Lung (tissue), 14 donors: ENCODE measurements around the gene NPIPA8. TPM values are rescaled to one million over a fixed set of nuclear protein-coding genes. Genes with fewer than 3 reads are reported as not detected.
"Not testable (repeated sequence)": the region's sequence is repeated elsewhere in the genome, so short reads cannot be mapped to it uniquely, and the experiment has no call there.

Experiments
- ATAC-seq: fragments of 200-7000 bp; cut with Tn5 transposase; one replicate; pipeline ENCODE4 v1.9.1; 2020; ENCODE audit warnings: moderate number of reproducible peaks; ENCODE audit not compliant: insufficient read depth, low FRiP score
- DNase-seq, 3 donors: peaks; one replicate each; pipeline ENCODE4 v3.0.0-alpha.2; 2013 to 2017
- H3K27ac ChIP-seq, 2 donors: one replicate each; pipeline ENCODE4 v1.5.1; 2013; ENCODE audit warnings: mild to moderate bottlenecking in 2 of 2, moderate library complexity in 2 of 2, control low read depth in 1 of 2, inconsistent platforms in 1 of 2, low read depth in 1 of 2, low read length in 1 of 2
- H3K27me3 ChIP-seq, 3 donors: one replicate each; pipeline ENCODE4 v1.5.1; 2013; ENCODE audit warnings: low read length in 2 of 3; ENCODE audit not compliant: control insufficient read depth in 3 of 3, insufficient read depth in 3 of 3
- H3K36me3 ChIP-seq, 4 donors: one replicate each; pipeline ENCODE4 v1.5.1; 2013; ENCODE audit warnings: low read length in 4 of 4, mild to moderate bottlenecking in 1 of 4, moderate library complexity in 1 of 4; ENCODE audit not compliant: control insufficient read depth in 4 of 4, insufficient read depth in 4 of 4
- H3K4me1 ChIP-seq, 5 donors: one replicate each; pipeline ENCODE4 v1.5.1; 2013; ENCODE audit warnings: low read length in 5 of 5, mild to moderate bottlenecking in 2 of 5, moderate library complexity in 1 of 5; ENCODE audit not compliant: control insufficient read depth in 5 of 5, insufficient read depth in 5 of 5
- H3K4me3 ChIP-seq: one replicate; pipeline ENCODE4 v1.5.1; 2013; ENCODE audit warnings: mild to moderate bottlenecking, control low read depth, moderate library complexity
- H3K9ac ChIP-seq, 2 donors: one replicate each; pipeline ENCODE4 v1.5.1; 2013; ENCODE audit warnings: low read length in 2 of 2, control low read depth in 1 of 2; ENCODE audit not compliant: insufficient read depth in 1 of 2
- H3K9me3 ChIP-seq, 4 donors: one replicate each; pipeline ENCODE4 v1.5.1; 2013; ENCODE audit warnings: low read length in 3 of 4, mild to moderate bottlenecking in 1 of 4, moderate library complexity in 1 of 4; ENCODE audit not compliant: control insufficient read depth in 4 of 4, insufficient read depth in 3 of 4
- WGBS, 2 donors: extraction: QIAGEN DNeasy Blood & Tissue Kit; methylation state at CpG; one replicate each; pipeline ENCODE4 v1.1.7; 2013; 5-methylcytosine and 5-hydroxymethylcytosine counted together
- long read RNA-seq, 5 donors: transcript quantifications; one replicate each; lab custom pipeline, GENCODE V29; 2026
- polyA plus RNA-seq, 2 donors: library from polyadenylated mRNA; stranded (reverse); fragments of 200-250 nt; gene quantifications; one replicate each; pipeline ENCODE4 v1.2.1, GENCODE V29; 2013
- total RNA-seq, 2 donors: library from RNA; depleted of rRNA in 1 of 2; stranded (reverse); fragments of >200 nt in 1 of 2; gene quantifications; one replicate each; pipeline ENCODE4 v1.2.1, GENCODE V29; 2014 to 2021
- donor health status: Bipolar disorder and iron deficiency.
- donor health status: healthy.
- donor health status: DM: yes; HTN: yes; CAD: no.

Gene NPIPA8
- total RNA-seq (10 to 100 TPM in 1 of 2 donors, 1 to 10 TPM in 1; 1.1 to 10.9 TPM), polyA plus RNA-seq (10 to 100 TPM in 1 of 2 donors, under 1 TPM in 1; 0.03 to 15.5 TPM)
- long read RNA-seq, donor 1: 0 reads
- long read RNA-seq, donor 2: 0 reads
- long read RNA-seq, donor 3: 0 reads
- long read RNA-seq, donor 4: 0 reads
- long read RNA-seq, donor 5: 0 reads

DNA sequence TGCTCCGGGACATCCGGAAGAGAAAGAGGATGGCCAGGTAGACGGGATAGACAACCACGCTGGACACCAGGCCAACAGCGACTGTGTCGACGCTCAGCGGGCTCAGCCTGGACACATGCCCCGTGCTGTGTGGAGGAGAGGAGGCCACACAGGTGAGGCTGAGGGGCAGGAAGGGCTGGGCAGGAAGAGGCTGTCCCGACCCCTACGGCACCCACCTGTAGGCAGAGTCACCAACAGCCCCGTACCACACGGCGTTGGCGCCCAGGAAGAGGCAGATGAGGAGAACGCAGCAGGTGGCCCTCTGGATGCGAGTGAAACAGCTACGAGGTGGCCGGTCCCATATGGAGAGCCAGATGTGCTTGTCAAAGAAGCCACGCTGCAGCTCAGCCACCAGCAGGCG, at the start of gene NPIPA8:
Gene NPIPA8 (minus strand): TSS at position 101 of the 400 bp plus-strand sequence. CDS start 4,074 bp downstream, outside the sequence.
- DNase-seq, H3K4me3 ChIP-seq, H3K9me3 ChIP-seq, H3K27me3 ChIP-seq, H3K4me1 ChIP-seq, ATAC-seq, H3K36me3 ChIP-seq, H3K27ac ChIP-seq, H3K9ac ChIP-seq: not testable (repeated sequence)
- WGBS, 2 donors: no CpG with 5 or more reads among the region's 21 CpGs

- H3K9me3 ChIP-seq, H3K27me3 ChIP-seq, H3K4me1 ChIP-seq, H3K4me3 ChIP-seq, ATAC-seq, H3K9ac ChIP-seq, H3K27ac ChIP-seq, DNase-seq, H3K36me3 ChIP-seq: not testable (repeated sequence)
- 97 to 99% methylated on average over 9 to 15 of the region's 33 CpGs for WGBS, 2 donors
Observed at GRCh38 chr16:18385285-18385684, 48.7 kb upstream of the NPIPA8 start.

- H3K4me1 ChIP-seq, ATAC-seq, H3K27ac ChIP-seq, H3K36me3 ChIP-seq, H3K4me3 ChIP-seq, H3K27me3 ChIP-seq, H3K9ac ChIP-seq, DNase-seq, H3K9me3 ChIP-seq: not testable (repeated sequence)
- 97 to 98% methylated on average over 6 to 16 of the region's 31 CpGs for WGBS, 2 donors
Observed at GRCh38 chr16:18384869-18385268, 48.3 kb upstream of the NPIPA8 start.

DNA sequence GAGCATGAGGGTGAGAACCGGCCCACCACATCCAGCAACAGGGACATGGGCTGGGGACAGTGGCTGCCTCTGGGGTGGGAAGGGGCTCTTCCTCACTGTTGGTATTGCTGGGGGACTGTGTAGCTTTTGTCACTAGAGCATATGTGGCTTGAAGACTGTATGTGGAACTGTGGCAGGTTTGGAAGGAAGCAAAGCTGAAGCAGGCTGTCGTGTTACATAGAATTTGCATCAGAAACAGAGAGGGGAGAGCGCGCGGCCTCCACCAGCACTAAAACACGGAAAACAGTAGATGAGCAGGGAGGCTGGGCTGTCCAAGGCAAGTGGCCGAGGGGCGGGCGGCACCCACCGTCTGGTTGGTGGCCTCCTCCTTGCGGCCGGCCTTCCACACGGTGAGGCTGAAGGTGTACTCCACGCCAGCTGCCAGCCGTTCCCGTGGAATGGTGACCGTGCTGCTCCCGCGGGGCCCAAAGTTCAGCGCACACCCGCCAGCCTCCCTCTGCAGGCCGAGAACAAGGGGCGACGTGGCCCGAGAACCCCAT, 47.6 kb upstream of the NPIPA8 start:
- H3K36me3 ChIP-seq, H3K9ac ChIP-seq, H3K27me3 ChIP-seq, H3K4me3 ChIP-seq, H3K27ac ChIP-seq, ATAC-seq, DNase-seq, H3K4me1 ChIP-seq, H3K9me3 ChIP-seq: not testable (repeated sequence)
- WGBS, 2 donors: 94 to 97% methylated on average over 5 to 11 of the region's 25 CpGs

- 90 to 94% methylated on average over 14 to 20 of the region's 28 CpGs for WGBS, 2 donors
- not testable (repeated sequence) for H3K27ac ChIP-seq, ATAC-seq, DNase-seq, H3K9me3 ChIP-seq, H3K27me3 ChIP-seq, H3K36me3 ChIP-seq, H3K4me1 ChIP-seq, H3K9ac ChIP-seq, H3K4me3 ChIP-seq
Observed at GRCh38 chr16:18382696-18383095, 46.2 kb upstream of the NPIPA8 start.

DNA sequence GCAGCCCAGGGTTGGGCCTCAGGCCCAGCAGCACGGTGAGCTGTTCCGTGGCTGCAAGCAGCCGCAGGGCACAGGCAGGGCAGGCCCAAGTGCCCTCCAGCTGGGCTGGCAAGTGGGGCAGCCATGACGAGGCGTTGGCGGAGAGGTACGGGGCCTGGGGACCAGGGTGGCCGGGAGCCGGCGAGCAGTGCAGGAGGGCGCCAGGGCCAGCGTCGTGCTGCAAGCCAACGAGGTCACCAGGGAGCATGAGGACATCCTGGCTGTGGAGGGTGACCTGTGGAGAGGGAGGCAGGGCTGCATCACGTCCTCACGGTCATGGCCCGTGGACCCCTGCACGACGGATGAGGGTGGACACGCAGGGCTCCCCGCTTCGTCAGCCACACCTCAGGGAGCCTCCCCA, 11.2 kb upstream of the NPIPA8 start:
- WGBS, 2 donors: 94% methylated on average over 7 of the region's 22 CpGs; no CpG with 5 or more reads in 1 of the 2 donors
- H3K4me3 ChIP-seq, DNase-seq: not testable (repeated sequence)

DNA sequence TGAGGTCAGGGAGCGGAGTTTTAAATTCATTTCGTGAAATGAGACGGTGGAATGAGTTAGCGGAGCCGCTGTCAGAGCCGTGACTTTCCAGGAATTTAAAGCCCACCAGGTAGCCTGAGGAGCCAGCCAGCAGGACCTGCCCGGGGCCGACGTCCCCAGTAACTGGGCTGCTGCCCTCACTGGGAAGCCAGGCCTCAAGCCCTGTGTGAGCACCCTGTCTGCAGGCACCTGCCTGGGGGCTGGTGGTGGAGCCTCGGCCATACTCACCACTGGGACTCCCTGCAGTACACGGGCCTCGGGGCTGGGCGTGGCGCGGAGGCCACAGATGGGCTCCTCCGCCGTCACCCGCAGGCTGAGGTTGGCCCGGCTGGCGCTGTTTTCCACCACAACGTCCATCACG, 10.5 kb upstream of the NPIPA8 start:
- H3K27me3 ChIP-seq, H3K27ac ChIP-seq, H3K4me3 ChIP-seq, H3K4me1 ChIP-seq, DNase-seq, H3K9ac ChIP-seq, ATAC-seq, H3K9me3 ChIP-seq, H3K36me3 ChIP-seq: not testable (repeated sequence)
- 98 to 100% methylated on average over 1 to 4 of the region's 22 CpGs for WGBS, 2 donors

More for the DNA sequence above, 11.2 kb upstream of the NPIPA8 start:
- not testable (repeated sequence) for H3K9me3 ChIP-seq, H3K9ac ChIP-seq, H3K27me3 ChIP-seq, H3K4me1 ChIP-seq, H3K36me3 ChIP-seq, H3K27ac ChIP-seq, ATAC-seq

DNA sequence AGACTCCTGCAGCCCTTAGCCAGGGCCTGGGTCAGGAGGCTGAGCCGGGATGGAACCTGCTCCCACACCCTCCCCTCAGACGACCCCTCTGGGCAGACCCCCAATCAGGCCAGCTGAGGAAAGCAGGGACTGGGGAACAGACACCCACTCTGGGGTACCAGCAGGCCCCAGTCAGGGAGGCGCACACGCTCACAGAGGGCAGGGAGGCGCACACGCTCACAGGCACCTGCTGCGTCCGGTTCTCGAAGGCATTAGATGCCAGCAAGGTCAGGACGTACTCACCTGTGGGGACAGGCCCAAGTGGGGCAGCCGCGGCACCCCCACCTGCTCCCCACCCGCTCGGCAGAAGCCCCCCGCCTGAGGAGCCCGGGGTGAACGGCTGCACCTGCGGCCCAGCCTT, 8.1 kb upstream of the NPIPA8 start:
- not testable (repeated sequence) for DNase-seq, H3K27me3 ChIP-seq, H3K9ac ChIP-seq, H3K4me1 ChIP-seq, H3K36me3 ChIP-seq, ATAC-seq, H3K9me3 ChIP-seq, H3K27ac ChIP-seq, H3K4me3 ChIP-seq
- no CpG with 5 or more reads among the region's 18 CpGs for WGBS, 2 donors
